Prostate gland (tissue), 2 donors: ENCODE measurements around the gene ABLIM1.

Experiments
- POLR2A ChIP-seq: fragments of 450-650 bp; IDR thresholded peaks from one replicate; pipeline ENCODE4 v1.6.1; 2016; ENCODE audit warnings: antibody characterized with exemption, mild to moderate bottlenecking
- POLR2AphosphoS5 ChIP-seq: sonication (generic); formaldehyde crosslinking; IDR thresholded peaks from one replicate; pipeline ENCODE4 v1.6.1; 2017; ENCODE audit warnings: antibody characterized with exemption
- TF ChIP-seq, protein P1 (sequence below), 4 experiments: fragments of 200-600 bp in 2 of 4; fragments of 450-650 bp in 2 of 4; sonication (generic) in 2 of 4; IDR thresholded peaks; 1 replicate in 3 of 4; 2 replicates in 1 of 4; pipeline ENCODE4 v1.5.1; 2016 to 2019; ENCODE audit warnings: antibody characterized with exemption in 4 of 4, mild to moderate bottlenecking in 2 of 4, moderate library complexity in 2 of 4

DNA sequence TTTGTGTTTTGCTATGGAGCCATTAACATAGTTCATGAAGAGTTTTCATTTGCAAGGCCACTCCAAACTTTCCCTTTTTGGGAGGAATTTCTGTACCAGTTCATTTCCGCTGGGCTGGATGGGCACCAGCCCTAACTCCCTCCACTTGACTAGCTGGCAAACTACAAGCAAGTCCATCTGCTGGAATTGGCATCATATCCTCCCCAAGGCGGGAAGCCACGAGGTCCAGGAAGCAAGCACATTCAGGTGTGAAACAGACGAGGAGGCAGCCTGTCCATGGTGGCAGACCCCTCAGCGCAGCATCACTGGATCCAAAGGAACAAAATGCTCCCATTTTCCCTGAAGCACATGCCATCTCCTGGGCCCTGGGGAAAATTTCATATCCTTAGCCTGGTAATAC is 125.8 kb downstream of the ABLIM1 start:
- TF ChIP-seq, protein P1, sequence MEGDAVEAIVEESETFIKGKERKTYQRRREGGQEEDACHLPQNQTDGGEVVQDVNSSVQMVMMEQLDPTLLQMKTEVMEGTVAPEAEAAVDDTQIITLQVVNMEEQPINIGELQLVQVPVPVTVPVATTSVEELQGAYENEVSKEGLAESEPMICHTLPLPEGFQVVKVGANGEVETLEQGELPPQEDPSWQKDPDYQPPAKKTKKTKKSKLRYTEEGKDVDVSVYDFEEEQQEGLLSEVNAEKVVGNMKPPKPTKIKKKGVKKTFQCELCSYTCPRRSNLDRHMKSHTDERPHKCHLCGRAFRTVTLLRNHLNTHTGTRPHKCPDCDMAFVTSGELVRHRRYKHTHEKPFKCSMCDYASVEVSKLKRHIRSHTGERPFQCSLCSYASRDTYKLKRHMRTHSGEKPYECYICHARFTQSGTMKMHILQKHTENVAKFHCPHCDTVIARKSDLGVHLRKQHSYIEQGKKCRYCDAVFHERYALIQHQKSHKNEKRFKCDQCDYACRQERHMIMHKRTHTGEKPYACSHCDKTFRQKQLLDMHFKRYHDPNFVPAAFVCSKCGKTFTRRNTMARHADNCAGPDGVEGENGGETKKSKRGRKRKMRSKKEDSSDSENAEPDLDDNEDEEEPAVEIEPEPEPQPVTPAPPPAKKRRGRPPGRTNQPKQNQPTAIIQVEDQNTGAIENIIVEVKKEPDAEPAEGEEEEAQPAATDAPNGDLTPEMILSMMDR (IDR thresholded peaks at IDR 0.05) = no peak
- TF ChIP-seq POLR2A (no peak), POLR2AphosphoS5 (no peak)
